NCI-H1048 (cell line): ENCODE results near the gene SFXN4.
"Not testable (repeated sequence)": the region's sequence is repeated elsewhere in the genome, so short reads cannot be mapped to it uniquely, and the experiment has no call there.

Source experiments
- DNase-seq: peaks from one replicate; lab custom pipeline; 2025; lab: John Stamatoyannopoulos, UW

Gene SFXN4

GRCh38 chr10:119107106-119107505 lies 58.4 kb downstream of the SFXN4 start:
- DNase-seq, result not testable (repeated sequence)

- not testable (repeated sequence) for DNase-seq
These were observed 59.6 kb downstream of the SFXN4 start for GRCh38 chr10:119105899-119106298.

- no peak for DNase-seq
These were observed 60.4 kb downstream of the SFXN4 start for GRCh38 chr10:119105155-119105554.

- DNase-seq, result no peak
These were observed 60.9 kb downstream of the SFXN4 start for GRCh38 chr10:119104654-119105015.

GRCh38 chr10:119103903-119104653 lies 61.4 kb downstream of the SFXN4 start, which contains the start of gene DENND10:
Gene DENND10 (plus strand): TSS chr10:119104113. CDS start chr10:119104143, 30 bp downstream.
- DNase-seq, result no peak

- DNase-seq, result no peak
These were observed 62.1 kb downstream of the SFXN4 start for GRCh38 chr10:119103241-119103902.

- DNase-seq, result no peak
These were observed 64.0 kb downstream of the SFXN4 start for GRCh38 chr10:119101366-119102098.

GRCh38 chr10:119100434-119101238 lies 64.9 kb downstream of the SFXN4 start:
- DNase-seq, result no peak

GRCh38 chr10:119098576-119098975 lies 66.9 kb downstream of the SFXN4 start:
- DNase-seq, result no peak

- DNase-seq, result not testable (repeated sequence)
These were observed 68.7 kb downstream of the SFXN4 start for GRCh38 chr10:119096641-119097415.

- no peak for DNase-seq
These were observed 69.9 kb downstream of the SFXN4 start for GRCh38 chr10:119095640-119096039.

GRCh38 chr10:119090968-119091367 lies 74.5 kb downstream of the SFXN4 start:
- no peak for DNase-seq
